ENCODE results near the gene TMEFF1.

DNA sequence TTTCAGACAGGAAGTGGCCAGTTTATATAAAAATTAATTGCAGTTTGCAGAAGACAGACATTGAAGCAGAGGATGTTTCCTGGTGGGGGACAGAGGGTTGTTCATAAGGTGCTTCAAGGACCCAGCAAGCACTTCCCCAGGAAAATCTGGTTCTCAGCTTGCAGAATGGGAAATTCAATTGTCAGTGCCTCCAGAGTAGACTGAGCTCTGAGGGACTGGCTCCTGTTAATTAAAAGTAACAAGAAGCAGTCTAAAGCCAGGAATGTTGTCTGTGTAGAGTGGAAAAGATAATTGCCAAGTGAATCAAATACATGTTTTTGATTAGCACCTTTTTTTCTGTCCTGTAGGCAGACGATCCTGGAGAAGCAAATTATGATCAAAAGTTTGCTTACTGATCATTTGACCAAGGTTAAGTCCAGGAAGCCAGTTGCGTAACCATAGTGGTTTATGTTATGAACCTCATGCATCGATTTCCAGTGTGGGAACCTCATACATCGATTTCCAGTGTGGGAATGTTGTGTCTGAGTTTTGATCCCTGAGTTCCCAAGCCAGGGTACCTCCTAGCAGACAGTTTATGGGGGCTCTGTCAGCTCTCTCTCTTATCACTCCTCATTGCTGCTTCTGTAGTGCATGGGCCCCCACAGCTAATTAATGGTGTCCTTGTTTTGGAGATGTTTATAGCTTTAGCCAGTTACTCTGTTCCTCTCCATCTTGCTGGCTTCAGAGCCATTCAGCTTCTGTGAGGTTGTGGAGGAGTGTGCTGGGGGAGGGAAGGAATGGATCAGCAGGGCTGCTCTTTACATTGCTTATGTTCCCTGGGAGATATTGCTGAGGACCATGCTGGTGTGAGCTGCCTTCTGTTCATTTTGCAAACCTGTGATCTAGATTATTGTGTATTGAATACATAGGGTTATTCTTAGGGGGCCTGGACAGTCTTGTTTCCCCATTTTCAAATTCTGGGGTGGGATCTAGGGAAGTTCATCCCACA lies 28.9 kb upstream of the TMEFF1 start:
- TF ChIP-seq, protein P1, sequence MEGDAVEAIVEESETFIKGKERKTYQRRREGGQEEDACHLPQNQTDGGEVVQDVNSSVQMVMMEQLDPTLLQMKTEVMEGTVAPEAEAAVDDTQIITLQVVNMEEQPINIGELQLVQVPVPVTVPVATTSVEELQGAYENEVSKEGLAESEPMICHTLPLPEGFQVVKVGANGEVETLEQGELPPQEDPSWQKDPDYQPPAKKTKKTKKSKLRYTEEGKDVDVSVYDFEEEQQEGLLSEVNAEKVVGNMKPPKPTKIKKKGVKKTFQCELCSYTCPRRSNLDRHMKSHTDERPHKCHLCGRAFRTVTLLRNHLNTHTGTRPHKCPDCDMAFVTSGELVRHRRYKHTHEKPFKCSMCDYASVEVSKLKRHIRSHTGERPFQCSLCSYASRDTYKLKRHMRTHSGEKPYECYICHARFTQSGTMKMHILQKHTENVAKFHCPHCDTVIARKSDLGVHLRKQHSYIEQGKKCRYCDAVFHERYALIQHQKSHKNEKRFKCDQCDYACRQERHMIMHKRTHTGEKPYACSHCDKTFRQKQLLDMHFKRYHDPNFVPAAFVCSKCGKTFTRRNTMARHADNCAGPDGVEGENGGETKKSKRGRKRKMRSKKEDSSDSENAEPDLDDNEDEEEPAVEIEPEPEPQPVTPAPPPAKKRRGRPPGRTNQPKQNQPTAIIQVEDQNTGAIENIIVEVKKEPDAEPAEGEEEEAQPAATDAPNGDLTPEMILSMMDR (conservative IDR thresholded peaks at IDR 0.05 in 1 of 2, IDR thresholded peaks at IDR 0.05 in 1 of 2; ENCODE audit: extremely low read depth in 1 of 2, insufficient read depth in 1 of 2, low read depth in 1 of 2, low read length in 2 of 2): no peak
- no peak for TF ChIP-seq EZH2 (IDR thresholded peaks at IDR 0.05; ENCODE audit: borderline replicate concordance, low read length)
